GM12874 (cell line): ENCODE data around the gene LHX6.

Source experiments
- CTCF ChIP-seq: IDR thresholded peaks from 2 replicates; pipeline ENCODE4 v1.5.1; 2011; ENCODE audit warnings: low read depth, mild to moderate bottlenecking, control low read depth, low read length, moderate library complexity; ENCODE audit not compliant: insufficient read depth

Gene LHX6

DNA sequence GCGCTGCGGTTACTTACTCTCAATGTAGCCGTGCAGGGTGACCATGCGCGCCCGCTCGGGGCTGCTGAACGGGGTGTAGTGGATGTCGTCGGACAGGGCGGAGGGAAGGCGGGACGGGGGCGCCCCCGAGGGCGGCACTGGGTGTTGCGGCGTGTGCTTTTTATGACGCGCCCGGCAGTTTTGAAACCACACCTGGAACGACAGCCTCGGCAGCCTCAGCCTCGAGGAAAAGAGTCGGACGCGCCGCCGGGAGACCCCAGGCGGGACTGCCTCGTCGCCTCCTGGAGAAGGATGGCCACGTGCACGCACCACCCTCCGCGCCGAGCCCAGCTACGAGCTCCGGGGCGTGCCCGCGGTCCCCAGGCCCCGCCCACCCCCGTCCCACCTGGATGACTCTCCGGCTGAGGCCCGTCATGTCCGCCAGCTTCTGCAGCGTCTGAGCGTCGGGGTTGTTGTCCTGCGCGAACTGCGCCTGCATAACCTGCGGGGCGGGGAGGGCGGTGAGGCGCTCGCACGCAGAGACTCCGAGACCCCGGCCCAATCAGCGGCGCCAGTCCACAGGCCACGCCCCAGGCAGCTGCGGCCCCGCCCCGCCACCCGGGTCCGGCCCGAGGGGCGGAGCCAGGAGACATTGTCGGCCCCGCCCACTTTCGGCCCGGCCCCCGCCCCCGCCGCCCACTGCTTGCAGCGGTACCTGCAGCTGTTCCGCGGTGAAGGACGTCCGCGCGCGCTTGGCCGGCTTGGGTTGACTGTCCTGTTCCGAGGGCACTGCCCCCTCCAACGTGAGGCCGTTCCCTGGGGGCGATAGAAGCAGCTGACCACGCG, 15.0 kb downstream of the LHX6 start:
- no peak for TF ChIP-seq CTCF

GRCh38 chr9:122213102-122213588, 15.6 kb downstream of the LHX6 start:
- no peak for TF ChIP-seq CTCF

DNA sequence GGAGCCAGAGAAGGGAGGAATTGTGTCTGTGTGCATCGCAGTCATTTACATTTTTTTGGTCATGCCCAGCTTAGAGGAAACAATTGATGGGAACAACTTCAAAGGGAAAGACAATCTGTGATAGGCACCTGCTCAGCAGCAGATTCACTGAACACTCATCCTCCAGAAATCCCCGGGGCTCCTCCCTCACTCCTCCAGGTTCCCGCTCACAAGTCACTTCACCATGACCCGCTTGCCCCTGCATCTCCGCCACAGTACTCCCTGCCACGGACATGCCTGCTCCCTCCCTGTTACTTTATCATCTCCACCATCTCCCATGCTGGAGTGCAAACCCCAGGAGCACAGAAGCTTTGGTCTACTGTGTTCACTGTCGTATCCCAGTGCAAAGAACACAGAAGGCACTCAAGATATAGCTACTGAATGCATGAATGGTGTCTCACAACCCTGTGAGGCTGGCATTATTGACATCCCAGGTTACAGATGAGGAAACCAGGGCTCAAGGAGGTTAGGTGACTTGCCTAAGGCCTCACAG, 16.2 kb downstream of the LHX6 start:
- TF ChIP-seq CTCF: no peak

DNA sequence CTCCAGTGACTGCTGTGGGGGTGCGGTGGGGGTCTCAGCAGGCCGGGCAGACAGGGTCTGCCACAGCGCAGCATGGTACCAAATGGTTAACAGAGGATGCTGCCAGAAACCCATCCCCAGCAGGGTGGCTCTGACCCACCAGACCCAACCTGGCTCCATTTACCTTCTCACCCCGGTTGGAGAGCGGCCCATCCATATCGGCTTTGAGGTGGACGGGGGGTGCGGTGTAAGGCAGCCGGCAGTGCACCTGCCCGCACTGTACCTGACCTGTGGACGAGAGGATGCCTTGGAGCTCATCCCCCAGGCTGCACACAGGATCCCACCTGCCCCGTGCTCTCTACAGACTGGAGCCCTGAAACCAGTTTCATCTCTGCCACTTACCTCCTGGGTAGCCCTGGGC, 19.3 kb downstream of the LHX6 start:
- TF ChIP-seq CTCF: no peak

GRCh38 chr9:122207096-122207495, 21.7 kb downstream of the LHX6 start:
- no peak for TF ChIP-seq CTCF

DNA sequence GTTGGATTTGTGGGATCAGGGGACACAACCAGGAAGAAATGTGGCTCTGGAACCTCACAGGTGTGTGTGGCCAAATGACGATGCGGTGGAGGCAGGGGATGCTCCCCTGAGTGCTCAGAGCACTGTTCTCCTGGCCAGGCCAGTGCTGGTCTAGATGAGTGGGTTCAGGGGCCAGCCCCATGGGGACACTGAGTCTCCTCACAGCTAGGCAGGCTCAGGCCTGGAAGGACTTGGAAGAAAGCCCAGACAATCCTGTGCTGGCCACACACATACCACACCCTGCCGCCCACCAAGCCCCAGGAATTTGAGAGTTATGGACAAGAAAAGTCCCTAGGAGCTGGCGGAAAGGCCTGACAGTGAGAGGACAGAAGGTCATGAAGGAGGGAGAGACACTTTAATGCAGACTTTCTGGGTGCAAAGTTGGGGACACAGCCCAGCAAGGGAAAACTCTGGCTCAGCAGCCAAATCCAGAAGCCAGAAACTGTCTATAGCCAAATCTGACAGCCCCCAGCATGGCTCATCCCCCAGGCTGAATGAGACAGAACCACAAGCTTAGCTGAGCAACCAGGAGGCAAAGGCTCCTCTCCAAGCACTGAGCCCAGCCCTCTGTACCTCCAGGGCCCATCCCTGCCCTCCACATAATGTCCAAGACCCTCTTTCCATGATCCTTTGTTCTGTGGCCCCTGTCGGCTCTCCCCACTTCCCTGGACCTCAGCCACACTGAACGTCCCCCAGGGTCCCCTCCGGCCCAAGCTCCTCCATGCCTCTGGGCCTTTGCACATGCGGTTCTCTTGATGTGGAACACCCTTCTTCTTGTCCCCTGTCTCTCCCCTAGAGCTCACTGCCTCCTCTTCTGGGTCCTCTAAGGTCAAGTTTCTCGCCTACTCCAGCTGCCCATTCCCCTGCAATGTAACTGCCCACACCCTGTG, 22.4 kb downstream of the LHX6 start:
- no peak for TF ChIP-seq CTCF

DNA sequence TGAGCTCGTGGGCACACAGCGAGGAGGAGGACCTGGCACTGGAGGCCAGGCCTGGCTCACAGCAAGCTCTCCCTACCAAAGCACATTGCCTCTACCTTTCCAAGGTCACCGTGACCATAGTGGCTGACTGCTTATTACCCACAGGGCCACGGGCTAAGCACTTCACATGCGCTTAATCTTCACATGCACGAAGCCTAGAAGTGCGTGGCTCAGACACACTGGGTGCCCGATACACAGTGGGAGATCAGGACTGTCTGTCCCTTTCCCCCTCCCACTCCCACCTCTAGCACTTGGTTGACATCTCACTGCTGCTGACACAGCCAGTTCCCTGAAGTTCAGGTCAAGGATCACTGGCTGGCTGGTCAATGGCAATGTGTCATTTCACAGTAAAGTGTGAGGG, 23.6 kb downstream of the LHX6 start:
- TF ChIP-seq CTCF: no peak
